Measurements from ENCODE around the gene ENAH.

GRCh38 chr1:225635649-225636048 lies 17.3 kb downstream of the ENAH start:
- no peak for TF ChIP-seq CTCF (IDR thresholded peaks at IDR 0.05)
- no peak for TF ChIP-seq EP300 (IDR thresholded peaks at IDR 0.05)
- no peak for TF ChIP-seq POLR2AphosphoS5 (IDR thresholded peaks at IDR 0.05)
